Central memory CD8-positive, alpha-beta T cell (primary cell): ENCODE measurements around the gene POU6F2.
"Not testable (repeated sequence)": the region's sequence is repeated elsewhere in the genome, so short reads cannot be mapped to it uniquely, and the experiment has no call there.

Experiments
- ATAC-seq: fragments of 150-1000 bp; cut with Tn5 transposase; replicated peaks from 2 replicates; pipeline ENCODE4 v1.10.0; 2022; ENCODE audit warnings: mild to moderate bottlenecking, moderate FRiP score, moderate number of reproducible peaks; ENCODE audit not compliant: poor library complexity, severe bottlenecking; ENCODE audit errors: extremely low read depth
- DNase-seq, 2 donors: peaks; one replicate each; pipeline ENCODE4 v3.0.0; 2021; ENCODE audit warnings: low spot score in 2 of 2
- H3K27ac Mint-ChIP-seq: one replicate; pipeline ENCODE4 v1.8.0; 2022; ENCODE audit warnings: low read depth, mild to moderate bottlenecking, moderate library complexity, mixed read lengths
- H3K27me3 Mint-ChIP-seq: one replicate; pipeline ENCODE4 v1.8.0; 2022; ENCODE audit warnings: mixed read lengths
- H3K36me3 Mint-ChIP-seq: one replicate; pipeline ENCODE4 v1.8.0; 2022; ENCODE audit warnings: mild to moderate bottlenecking, moderate library complexity, mixed read lengths; ENCODE audit not compliant: insufficient read depth
- H3K4me1 Mint-ChIP-seq: one replicate; pipeline ENCODE4 v1.8.0; 2022; ENCODE audit warnings: mixed read lengths
- H3K4me3 Mint-ChIP-seq: one replicate; pipeline ENCODE4 v1.8.0; 2022; ENCODE audit warnings: mild to moderate bottlenecking, moderate library complexity, mixed read lengths
- H3K9me3 Mint-ChIP-seq: one replicate; pipeline ENCODE4 v1.8.0; 2022; ENCODE audit warnings: mixed read lengths

The POU6F2 gene

DNA sequence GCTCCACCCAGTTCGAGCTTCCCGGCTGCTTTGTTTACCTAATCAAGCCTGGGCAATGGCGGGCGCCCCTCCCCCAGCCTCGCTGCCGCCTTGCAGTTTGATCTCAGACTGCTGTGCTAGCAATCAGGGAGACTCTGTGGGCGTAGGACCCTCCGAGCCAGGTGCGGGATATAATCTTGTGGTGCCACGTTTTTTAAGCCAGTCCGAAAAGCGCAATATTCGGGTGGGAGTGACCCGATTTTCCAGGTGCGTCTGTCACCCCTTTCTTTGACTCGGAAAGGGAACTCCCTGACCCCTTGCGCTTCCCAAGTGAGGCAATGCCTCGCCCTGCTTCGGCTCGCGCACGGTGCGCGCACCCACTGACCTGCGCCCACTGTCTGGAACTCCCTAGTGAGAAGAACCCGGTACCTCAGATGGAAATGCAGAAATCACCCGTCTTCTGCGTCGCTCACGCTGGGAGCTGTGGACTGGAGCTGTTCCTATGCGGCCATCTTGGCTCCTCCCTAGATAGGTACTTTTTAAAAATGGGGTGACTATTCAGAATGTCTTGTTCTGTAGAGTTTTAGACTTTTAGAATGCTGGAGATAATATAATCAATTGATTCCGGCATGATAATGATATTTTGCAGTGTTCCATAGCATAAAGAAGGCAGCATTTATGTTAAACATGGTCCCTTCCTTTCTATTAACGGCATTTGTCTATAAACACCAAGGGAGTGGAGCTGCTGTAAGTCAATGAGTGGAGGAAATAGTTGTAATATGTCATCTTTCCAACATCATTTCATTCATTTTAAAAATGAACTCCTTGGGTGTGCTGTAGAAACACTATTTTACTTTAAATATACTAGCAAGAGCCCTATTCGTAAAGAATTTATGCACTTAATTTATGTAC, 35.6 kb downstream of the POU6F2 start:
- H3K4me1 Mint-ChIP-seq, ATAC-seq, H3K4me3 Mint-ChIP-seq, H3K36me3 Mint-ChIP-seq, H3K27me3 Mint-ChIP-seq, H3K9me3 Mint-ChIP-seq, H3K27ac Mint-ChIP-seq, DNase-seq: not testable (repeated sequence)

GRCh38 chr7:39016609-39017008, 38.9 kb downstream of the POU6F2 start:
- Mint-ChIP-seq H3K27ac (no peak overlapping the region), H3K9me3 (no peaks in the 10 kb centered on the region), H3K4me1 (no peaks in the 10 kb centered on the region), H3K27me3 (no peaks in the 10 kb centered on the region), H3K36me3 (no peaks in the 10 kb centered on the region), H3K4me3 (no peak overlapping the region)
- ATAC-seq, result no peak
- no peak for DNase-seq

GRCh38 chr7:39017369-39017915, 39.7 kb downstream of the POU6F2 start:
- no peak for DNase-seq
- H3K4me3 Mint-ChIP-seq, result no peak overlapping the region
- H3K36me3 Mint-ChIP-seq, result no peaks in the 10 kb centered on the region
- no peak overlapping the region for H3K27ac Mint-ChIP-seq
- H3K27me3 Mint-ChIP-seq, result no peaks in the 10 kb centered on the region
- no peaks in the 10 kb centered on the region for H3K4me1 Mint-ChIP-seq
- H3K9me3 Mint-ChIP-seq, result peaks cover 2% of the 10 kb centered on the region
- no peak for ATAC-seq

DNA sequence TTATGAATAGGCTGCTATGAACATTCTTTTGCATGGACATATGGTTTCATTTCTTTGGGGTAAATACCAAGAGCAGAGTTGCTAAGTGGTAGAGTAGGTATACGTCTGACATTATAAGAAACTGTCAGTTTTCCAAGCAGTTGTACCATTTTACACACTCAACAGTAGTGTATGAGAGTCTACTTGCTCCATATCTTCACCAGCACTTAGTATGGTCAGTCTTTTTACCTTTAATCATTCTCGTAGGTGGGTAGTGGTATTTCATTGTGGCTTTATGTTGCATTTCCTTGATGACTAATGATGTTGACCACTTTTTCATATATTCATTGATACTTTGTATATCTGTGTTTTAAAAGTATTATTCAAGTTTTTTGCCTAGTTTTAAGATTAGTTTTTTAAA, 45.1 kb downstream of the POU6F2 start:
- DNase-seq, result no peak
- Mint-ChIP-seq H3K27ac (no peak overlapping the region), H3K36me3 (no peaks in the 10 kb centered on the region), H3K27me3 (peaks cover 6% of the 10 kb centered on the region), H3K4me1 (no peaks in the 10 kb centered on the region), H3K9me3 (peaks cover 7% of the 10 kb centered on the region), H3K4me3 (no peak overlapping the region)
- ATAC-seq, result no peak

DNA sequence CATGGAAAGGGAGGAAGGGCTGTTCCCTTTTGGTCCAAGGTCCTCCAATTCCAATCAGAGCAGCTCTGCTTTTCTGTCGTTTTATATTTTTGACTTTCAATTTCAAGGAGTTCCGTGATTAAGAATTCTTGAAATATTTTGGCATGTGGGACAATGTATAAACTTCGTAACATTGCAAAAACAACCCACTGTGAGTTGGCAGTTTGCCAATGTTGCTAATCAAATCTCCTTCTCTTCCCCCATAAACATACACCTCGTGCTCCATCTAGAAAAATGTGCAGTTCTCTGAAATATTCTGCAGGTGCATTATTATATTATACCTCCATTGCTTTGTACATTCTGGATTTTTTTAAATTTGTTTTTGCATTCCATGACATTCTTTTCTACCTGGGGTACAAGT, 49.8 kb downstream of the POU6F2 start:
- peaks cover 4% of the 10 kb centered on the region for H3K9me3 Mint-ChIP-seq
- DNase-seq, result no peak
- ATAC-seq, result no peak
- H3K4me3 Mint-ChIP-seq, result no peak overlapping the region
- H3K4me1 Mint-ChIP-seq, result no peaks in the 10 kb centered on the region
- peaks cover 9% of the 10 kb centered on the region for H3K27me3 Mint-ChIP-seq
- H3K27ac Mint-ChIP-seq, result no peak overlapping the region
- H3K36me3 Mint-ChIP-seq, result no peaks in the 10 kb centered on the region

DNA sequence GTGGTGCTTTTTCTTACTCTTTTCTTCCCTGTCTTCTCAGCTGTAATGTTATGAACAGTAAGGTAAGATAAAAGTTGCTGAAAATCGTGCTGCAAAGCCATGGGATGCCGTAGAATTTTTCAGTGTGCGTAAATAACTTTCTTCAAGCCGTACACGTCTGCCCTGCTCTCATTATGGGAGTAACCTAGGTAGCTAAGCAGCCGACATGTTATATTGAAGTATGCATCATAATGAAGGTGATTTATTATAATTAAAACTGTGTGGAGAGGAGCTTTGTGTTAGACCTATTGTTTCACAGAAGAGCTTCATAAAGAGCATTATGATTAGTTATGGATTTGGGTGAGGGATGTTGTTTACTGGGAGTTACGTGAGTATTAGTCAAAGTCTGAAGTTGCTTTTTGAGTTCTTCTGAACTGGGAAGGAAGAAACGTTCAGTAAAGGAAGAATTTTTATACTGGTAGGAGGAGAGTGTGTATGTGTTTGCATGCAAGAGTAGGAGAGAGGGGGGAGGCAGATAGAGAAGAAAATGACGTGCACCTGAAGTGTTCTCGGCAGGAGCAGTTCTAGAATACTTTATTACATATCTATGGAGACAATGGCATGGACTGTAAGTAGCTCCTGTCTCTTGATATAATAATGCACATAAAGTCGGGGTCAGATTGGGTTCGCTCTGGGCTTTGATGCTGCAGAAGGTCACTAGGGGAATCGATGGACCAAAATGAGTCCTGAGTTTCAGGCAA, 56.3 kb downstream of the POU6F2 start:
- H3K27ac Mint-ChIP-seq, result no peak overlapping the region
- no peak for DNase-seq
- no peaks in the 10 kb centered on the region for H3K36me3 Mint-ChIP-seq
- no peak overlapping the region for H3K4me3 Mint-ChIP-seq
- peaks cover 27% of the 10 kb centered on the region for H3K27me3 Mint-ChIP-seq
- no peaks in the 10 kb centered on the region for H3K4me1 Mint-ChIP-seq
- no peaks in the 10 kb centered on the region for H3K9me3 Mint-ChIP-seq
- ATAC-seq, result no peak

DNA sequence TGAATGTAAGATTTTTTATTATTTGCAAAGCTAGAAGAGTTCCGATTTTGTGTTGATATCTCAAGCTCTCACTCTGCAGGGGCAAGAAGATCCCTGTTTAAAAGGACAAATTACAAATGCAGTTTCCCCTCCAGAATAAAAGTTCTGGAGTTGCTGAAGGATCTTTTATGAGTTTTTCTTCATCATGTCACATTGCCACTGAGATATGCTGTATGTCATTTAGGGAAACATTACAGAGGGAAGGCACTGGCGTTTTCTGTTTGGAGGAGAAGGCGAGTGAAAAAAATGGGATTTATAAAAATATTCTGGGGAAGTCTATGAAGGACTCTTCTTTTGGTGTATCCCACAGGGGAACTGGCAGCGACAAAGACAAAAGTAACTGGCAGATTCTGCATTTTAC, 57.4 kb downstream of the POU6F2 start:
- H3K4me1 Mint-ChIP-seq, result no peaks in the 10 kb centered on the region
- peaks cover 27% of the 10 kb centered on the region for H3K27me3 Mint-ChIP-seq
- H3K27ac Mint-ChIP-seq, result no peak overlapping the region
- no peaks in the 10 kb centered on the region for H3K9me3 Mint-ChIP-seq
- no peaks in the 10 kb centered on the region for H3K36me3 Mint-ChIP-seq
- DNase-seq (no peak), ATAC-seq (no peak)
- H3K4me3 Mint-ChIP-seq, result no peak overlapping the region

DNA sequence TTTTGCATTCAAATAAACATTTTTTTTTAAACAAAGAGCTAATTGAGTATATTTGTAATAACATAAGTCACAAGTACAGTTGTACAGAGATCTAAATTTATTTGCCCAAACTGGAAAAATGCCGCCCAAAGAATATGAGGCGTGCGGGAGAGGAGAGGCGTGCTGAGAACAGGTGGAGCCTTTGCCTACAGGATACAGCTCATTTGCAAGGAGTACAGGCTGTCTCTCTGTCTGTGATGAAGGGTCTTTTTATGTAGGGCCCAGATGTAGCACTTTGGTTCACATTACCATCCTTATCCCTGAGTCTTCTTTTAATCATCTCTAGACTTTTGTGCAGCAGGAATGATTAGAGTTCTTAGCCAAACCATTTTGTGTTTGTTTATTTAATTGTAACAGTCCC, 58.2 kb downstream of the POU6F2 start:
- Mint-ChIP-seq H3K4me1 (no peaks in the 10 kb centered on the region), H3K4me3 (no peak overlapping the region), H3K9me3 (no peaks in the 10 kb centered on the region), H3K36me3 (no peaks in the 10 kb centered on the region), H3K27me3 (peaks cover 27% of the 10 kb centered on the region), H3K27ac (no peak overlapping the region)
- DNase-seq, result no peak
- no peak for ATAC-seq

DNA sequence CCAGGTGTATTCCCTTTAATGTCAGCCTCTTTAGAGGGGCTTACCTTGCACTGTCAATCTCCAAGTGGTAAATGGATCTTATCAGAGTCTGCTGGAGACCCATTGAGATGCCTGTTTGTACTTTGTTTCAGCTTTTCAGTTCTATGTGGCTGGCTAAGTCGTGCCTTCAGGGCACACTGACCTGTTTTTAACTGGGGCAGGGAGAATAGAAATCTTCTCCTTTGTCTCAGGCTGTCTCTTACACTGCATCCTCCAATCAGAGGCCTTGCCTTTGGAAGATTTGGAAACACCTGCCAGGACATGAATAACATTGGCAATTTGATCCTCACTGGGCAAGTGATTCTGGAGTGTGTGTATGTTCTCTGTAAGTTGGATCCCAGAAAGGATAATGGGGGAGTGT, 65.0 kb downstream of the POU6F2 start:
- H3K9me3 Mint-ChIP-seq, result no peaks in the 10 kb centered on the region
- no peak overlapping the region for H3K27ac Mint-ChIP-seq
- ATAC-seq, result no peak
- DNase-seq, result no peak
- no peaks in the 10 kb centered on the region for H3K4me1 Mint-ChIP-seq
- H3K27me3 Mint-ChIP-seq, result no peaks in the 10 kb centered on the region
- H3K36me3 Mint-ChIP-seq, result no peaks in the 10 kb centered on the region
- H3K4me3 Mint-ChIP-seq, result no peak overlapping the region

- no peak for ATAC-seq
- Mint-ChIP-seq H3K36me3 (no peaks in the 10 kb centered on the region), H3K4me1 (no peaks in the 10 kb centered on the region), H3K4me3 (no peak overlapping the region), H3K9me3 (no peaks in the 10 kb centered on the region), H3K27ac (no peak overlapping the region), H3K27me3 (no peaks in the 10 kb centered on the region)
- no peak for DNase-seq
Measured at GRCh38 chr7:39043531-39043930, 65.8 kb downstream of the POU6F2 start.

- Mint-ChIP-seq H3K4me3 (no peak overlapping the region), H3K27me3 (peaks cover 9% of the 10 kb centered on the region), H3K4me1 (no peaks in the 10 kb centered on the region), H3K27ac (no peak overlapping the region), H3K36me3 (no peaks in the 10 kb centered on the region), H3K9me3 (no peaks in the 10 kb centered on the region)
- ATAC-seq, result no peak
- no peak for DNase-seq
Measured at GRCh38 chr7:39044489-39044888, 66.8 kb downstream of the POU6F2 start.

DNA sequence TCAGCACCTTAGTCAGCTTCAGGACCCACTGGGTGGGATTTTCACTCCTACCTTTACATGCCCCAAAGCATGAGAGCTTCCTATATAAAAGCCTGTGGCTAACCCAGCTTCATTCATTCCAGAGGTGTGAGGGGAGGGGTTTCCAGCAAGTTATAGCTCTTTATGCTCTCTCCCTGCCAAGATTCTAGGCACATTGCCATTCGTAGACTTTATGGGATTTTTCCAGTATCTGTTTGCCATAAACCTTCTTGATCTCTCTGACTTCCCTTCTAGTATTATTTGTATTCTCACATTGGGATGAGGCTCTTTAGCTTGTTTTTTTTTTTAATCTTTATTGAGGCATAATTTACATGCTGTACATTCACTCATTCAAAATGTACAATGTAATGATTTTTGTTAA, 67.5 kb downstream of the POU6F2 start:
- Mint-ChIP-seq H3K4me1 (no peaks in the 10 kb centered on the region), H3K27me3 (peaks cover 10% of the 10 kb centered on the region), H3K36me3 (no peaks in the 10 kb centered on the region), H3K27ac (no peak overlapping the region), H3K9me3 (no peaks in the 10 kb centered on the region), H3K4me3 (no peak overlapping the region)
- ATAC-seq (no peak), DNase-seq (no peak)

GRCh38 chr7:39051279-39051678, 73.6 kb downstream of the POU6F2 start:
- no peak for ATAC-seq
- Mint-ChIP-seq H3K9me3 (peaks cover 6% of the 10 kb centered on the region), H3K36me3 (no peaks in the 10 kb centered on the region), H3K4me1 (no peaks in the 10 kb centered on the region), H3K27me3 (peaks cover 29% of the 10 kb centered on the region), H3K4me3 (no peak overlapping the region), H3K27ac (no peak overlapping the region)
- DNase-seq, result no peak
